Activated CD8-positive, alpha-beta memory T cell treated with anti-CD3 and anti-CD28 coated beads, Interleukin-2, amount 50 U/mL, for 1 hour (primary cell): ENCODE data around the gene TNNI3K.

Source experiments
- DNase-seq: peaks from one replicate; pipeline ENCODE4 v3.0.0-alpha.2; 2020; ENCODE audit errors: extremely low read depth

The TNNI3K gene

DNA sequence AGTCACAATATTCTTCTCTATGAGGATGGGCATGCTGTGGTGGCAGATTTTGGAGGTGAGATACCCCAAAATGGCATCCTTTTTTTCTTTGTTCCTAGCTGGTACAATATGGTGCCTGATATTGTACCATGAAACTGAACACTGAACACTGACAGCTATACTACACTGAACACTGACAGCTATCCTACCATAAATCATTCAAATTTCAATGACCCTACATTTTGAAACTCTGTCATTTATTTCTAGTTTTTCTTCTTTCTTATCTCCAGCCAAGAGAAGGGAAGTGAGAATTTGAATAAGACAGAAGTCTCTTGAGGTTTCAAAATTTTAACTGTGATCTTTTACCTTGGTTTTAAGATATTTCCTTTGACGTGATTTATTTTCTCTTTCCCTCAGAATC lies 200.9 kb downstream of the TNNI3K start:
- DNase-seq, result no peak

- DNase-seq, result no peak
Measured at GRCh38 chr1:74437035-74437434, 201.8 kb downstream of the TNNI3K start.

GRCh38 chr1:74452035-74452434 lies 216.8 kb downstream of the TNNI3K start:
- no peak for DNase-seq

GRCh38 chr1:74453277-74453676 lies 218.1 kb downstream of the TNNI3K start:
- no peak for DNase-seq

DNA sequence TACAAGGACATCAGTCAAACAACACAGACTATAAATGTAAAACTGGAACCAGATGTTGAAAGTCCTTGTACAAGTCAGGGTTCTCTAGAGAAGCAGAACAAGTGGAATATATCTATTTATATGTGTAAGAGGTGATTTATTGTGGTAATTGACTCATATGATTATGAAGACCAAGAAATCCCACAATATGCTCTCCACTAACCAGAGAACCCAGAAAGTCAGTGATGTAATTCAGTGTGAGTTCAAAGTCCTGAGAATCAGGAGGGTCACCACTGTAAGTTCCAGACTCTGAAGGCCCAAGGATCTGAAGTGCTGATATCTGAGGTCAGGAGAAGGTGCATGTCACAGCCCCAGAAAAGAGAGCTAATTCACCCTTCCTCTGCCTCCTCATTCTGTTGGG lies 220.2 kb downstream of the TNNI3K start:
- no peak for DNase-seq

DNA sequence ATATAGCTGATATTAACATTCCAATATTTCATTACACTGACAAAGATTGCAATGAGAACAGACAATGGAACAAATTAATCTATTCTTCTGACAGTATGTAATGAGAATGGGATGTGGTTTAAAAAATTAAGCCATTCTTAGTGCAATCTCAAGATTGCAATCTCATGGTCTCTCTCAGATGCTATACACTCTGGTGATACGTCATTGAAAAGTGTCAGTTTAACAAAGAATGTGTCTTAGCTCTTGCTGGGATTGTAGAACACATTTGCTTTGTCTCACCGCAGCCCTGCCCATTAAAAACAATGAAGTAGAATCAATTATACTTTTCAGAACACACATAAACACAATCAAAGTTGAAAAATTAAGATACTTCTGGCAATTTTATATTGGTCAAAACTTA lies 222.1 kb downstream of the TNNI3K start:
- no peak for DNase-seq

GRCh38 chr1:74463333-74463988 lies 228.3 kb downstream of the TNNI3K start:
- no peak for DNase-seq

DNA sequence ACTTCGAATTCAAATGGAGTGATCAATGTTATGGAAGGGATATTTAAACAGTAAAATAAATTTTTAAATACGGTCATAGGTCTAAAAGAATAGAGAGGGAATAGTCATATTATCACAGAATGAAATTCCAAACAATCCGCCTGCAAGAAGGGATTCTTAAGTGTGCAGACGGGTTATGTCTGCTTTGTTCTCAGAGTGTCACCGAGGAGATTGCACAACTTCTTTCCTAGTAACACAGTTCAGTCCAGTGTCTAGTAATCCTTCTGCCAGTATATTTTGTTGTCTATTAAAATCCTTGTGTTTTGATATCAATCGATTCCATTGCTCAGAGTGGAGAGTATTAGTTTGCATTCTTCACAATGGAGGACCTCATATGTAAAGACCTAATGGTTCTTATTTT lies 228.8 kb downstream of the TNNI3K start:
- DNase-seq, result no peak

GRCh38 chr1:74465193-74465681 lies 230.1 kb downstream of the TNNI3K start:
- no peak for DNase-seq

- no peak for DNase-seq
Measured at GRCh38 chr1:74467786-74468377, 232.7 kb downstream of the TNNI3K start.

GRCh38 chr1:74468982-74469603 lies 233.9 kb downstream of the TNNI3K start:
- no peak for DNase-seq

DNA sequence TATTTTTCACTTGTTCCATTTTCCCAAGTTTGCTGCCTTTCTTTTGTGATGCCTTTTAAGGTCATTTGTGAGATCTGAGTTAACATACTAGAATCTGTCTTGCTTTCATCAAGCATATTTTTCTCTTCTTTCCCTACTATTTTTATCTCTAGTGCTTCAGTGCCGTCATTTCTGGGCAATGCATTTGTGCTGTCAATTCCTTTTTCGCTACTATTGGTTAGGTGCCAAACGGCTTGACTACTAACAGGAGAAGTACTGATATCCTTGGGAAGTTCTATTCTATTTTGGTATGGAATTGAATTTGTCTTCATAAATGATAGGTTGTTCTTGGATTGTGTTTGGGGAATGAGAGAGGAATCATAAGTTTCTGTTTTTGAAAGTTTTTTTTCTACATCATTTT lies 235.1 kb downstream of the TNNI3K start:
- DNase-seq, result no peak

DNA sequence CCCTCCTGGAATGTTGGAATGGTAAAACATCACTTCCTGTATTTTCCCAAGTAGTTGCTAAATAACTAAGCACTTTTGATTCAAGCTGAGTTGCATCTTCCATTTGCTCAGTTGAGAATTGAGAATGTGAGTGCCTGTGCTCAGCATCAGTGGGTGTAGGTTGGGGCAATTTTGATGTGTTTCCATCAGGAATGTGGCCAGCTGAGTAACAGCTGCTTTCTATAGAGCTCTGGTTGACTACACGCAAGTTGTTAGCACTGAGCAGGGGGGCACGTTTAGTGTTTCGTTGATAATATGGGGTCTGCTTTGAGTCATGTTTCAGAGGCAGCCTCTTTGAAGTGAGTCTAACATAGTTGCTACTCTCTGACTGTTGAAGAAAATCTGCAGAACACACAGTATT lies 235.7 kb downstream of the TNNI3K start:
- no peak for DNase-seq

DNA sequence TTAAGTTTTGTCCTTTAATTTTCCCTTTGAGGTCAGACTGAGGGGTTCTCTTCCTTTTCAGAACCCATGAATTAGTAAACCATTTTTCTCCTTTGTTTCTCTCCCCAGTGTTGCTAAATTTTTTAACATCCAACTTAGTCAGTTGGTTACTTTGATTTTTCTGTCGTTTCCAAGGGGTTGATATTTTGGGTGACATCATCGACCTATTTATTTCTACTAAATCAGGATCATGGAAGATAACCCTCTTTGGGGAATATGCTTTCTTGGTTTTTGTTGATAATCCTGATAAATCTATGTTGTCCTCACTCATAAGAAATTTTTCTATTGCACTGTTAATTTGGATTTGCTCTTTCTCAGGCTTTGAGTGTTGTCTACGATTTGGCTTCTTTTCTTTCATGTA lies 236.3 kb downstream of the TNNI3K start:
- no peak for DNase-seq

- DNase-seq, result no peak
Measured at GRCh38 chr1:74474585-74474984, 239.4 kb downstream of the TNNI3K start.

DNA sequence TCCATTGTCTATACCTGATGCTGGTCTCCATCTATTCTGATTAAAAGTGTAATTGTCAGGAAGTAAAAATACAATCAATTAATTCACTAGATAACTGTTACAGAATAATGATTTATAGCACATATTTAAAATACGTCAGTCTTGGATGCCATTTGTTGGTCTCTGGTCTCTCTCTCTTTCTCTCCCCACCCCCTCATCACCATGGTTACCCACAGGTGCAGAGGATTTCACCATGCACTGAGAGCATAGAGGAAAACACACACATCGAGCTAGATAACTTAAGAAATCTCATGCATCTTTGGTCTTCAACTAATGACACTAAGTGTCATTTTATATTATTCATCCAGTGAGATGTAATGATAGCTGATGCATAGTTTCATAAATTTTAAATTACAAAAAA lies 243.8 kb downstream of the TNNI3K start:
- no peak for DNase-seq

DNA sequence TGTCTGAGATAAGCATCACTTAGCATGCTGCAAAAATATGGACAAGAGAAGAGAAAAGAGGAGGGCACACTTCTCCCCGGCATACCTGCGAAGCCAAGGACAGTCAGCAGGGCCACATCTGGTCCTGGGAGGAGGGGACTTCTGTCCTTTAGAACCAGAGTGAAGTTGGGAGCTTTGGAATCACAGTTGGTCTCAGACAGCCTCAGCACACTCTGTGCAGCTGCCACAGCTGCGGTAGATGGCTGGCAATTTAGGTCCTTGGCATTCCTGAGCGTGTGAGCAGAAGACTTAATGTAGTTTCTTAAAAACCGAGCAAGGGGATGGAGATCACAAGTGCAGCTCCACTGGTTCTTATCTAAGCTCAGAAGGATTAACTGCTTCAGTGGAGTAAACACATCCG lies 244.9 kb downstream of the TNNI3K start:
- DNase-seq, result no peak

DNA sequence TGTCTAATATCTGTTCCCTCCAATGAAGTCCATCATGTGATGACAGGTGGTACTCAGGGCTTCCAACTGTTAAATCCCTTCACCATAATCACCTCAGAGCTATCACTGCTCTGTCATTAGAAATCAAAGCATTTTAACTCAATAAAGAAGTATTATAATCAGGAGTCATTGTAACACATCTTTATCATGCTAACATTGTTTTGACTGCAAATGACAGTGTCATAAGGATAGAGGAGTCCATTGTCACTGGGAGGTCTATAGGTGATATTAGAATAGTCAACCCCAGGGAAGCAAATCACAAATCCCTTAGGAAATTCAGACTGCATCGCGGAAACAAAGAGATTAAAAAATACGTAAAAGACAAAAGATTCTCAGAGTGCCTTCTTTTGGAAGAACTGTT lies 246.4 kb downstream of the TNNI3K start:
- no peak for DNase-seq

DNA sequence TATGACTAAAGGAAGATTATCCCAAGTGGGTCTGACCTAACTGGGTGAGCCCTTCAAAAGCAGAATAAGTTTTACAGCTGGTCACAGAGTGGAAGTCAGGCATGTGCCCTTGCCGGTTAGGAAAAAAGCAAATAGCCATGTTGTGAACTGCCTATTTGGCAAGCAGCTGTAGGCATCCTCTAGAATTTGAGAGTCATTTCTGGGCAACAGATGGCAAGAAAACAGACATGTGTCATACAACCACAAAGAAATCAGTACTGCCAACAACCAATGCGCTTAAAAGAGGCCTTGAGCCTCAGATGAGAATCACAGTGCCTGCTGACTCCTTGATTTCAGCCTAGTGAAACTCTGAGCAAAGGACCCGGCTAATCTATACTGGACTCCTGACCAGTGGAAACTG lies 250.4 kb downstream of the TNNI3K start:
- DNase-seq, result no peak

DNA sequence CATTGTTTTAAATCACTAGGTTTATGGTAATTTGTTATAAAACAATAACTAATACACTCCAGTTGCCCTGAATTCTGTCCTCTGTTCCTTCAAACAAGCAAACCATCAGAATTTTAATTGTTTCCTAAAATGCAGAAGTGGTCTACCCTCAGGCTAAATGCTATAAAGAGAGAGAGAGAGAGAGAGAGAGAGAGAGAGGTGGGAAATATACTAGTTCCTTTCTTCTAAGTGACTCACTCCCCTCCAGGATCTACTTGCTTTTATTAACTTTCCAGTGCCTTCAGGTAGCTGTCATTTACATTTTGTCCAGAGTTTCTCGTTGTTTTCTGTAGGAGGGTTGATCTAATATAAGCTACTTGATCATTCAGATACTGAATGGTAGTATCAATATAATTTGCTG lies 250.8 kb downstream of the TNNI3K start:
- no peak for DNase-seq

DNA sequence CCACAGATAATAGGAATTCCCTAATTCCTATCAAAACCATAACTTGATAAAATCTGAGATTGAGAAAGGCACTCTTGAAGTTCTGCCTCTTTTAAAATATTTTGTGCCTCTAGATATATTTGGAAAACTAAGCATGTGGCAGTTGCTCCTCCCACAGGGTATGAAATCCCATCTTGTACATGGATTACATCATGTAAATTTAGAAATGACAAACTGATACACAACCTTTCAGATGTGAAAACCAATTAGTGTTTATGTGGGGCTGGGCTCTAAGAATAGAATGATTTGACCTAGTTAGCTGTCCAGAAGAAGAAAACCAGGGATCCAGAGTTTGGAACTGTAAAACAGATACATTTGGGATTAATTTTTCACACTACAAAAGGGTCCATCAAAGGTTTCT lies 261.5 kb downstream of the TNNI3K start:
- DNase-seq, result no peak

- DNase-seq, result no peak
Measured at GRCh38 chr1:74498901-74499300, 263.7 kb downstream of the TNNI3K start.

- no peak for DNase-seq
Measured at GRCh38 chr1:74502432-74502831, 267.2 kb downstream of the TNNI3K start.
